HG03108 (cell line): ENCODE data around the gene LPA.
"Not testable (repeated sequence)": the region's sequence is repeated elsewhere in the genome, so short reads cannot be mapped to it uniquely, and the experiment has no call there.

Source experiments
- ATAC-seq: cut with Tn5 transposase; IDR thresholded peaks from one replicate; pipeline ENCODE4 v1.9.1; 2021; ENCODE audit warnings: moderate library complexity; ENCODE audit not compliant: unreplicated experiment

The LPA gene

DNA sequence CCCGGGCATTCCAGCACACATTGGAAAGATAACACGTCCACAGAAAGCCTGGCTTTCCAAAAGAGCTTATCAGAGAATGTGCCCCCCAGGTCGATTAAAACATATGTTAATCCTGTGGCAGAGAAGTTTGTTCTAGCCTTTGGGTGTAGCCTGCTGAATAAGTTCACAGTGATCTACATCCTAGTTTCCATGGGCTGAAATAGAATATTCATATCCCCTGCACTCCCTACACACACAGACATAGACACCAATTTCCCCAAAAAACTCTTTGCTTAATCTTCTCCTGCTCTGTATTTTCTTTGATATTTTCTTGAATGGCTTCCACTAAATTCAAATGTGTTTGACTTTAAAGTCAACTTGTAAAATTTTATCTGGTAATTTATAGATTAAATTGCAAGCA lies 1.6 kb downstream of the LPA start:
- no peak for ATAC-seq

- ATAC-seq = no peak
Observed at GRCh38 chr6:160661216-160661615, 2.9 kb downstream of the LPA start.

GRCh38 chr6:160659562-160659961 lies 4.5 kb downstream of the LPA start:
- ATAC-seq = no peak

GRCh38 chr6:160634706-160635105 lies 29.4 kb downstream of the LPA start:
- ATAC-seq = no peak

DNA sequence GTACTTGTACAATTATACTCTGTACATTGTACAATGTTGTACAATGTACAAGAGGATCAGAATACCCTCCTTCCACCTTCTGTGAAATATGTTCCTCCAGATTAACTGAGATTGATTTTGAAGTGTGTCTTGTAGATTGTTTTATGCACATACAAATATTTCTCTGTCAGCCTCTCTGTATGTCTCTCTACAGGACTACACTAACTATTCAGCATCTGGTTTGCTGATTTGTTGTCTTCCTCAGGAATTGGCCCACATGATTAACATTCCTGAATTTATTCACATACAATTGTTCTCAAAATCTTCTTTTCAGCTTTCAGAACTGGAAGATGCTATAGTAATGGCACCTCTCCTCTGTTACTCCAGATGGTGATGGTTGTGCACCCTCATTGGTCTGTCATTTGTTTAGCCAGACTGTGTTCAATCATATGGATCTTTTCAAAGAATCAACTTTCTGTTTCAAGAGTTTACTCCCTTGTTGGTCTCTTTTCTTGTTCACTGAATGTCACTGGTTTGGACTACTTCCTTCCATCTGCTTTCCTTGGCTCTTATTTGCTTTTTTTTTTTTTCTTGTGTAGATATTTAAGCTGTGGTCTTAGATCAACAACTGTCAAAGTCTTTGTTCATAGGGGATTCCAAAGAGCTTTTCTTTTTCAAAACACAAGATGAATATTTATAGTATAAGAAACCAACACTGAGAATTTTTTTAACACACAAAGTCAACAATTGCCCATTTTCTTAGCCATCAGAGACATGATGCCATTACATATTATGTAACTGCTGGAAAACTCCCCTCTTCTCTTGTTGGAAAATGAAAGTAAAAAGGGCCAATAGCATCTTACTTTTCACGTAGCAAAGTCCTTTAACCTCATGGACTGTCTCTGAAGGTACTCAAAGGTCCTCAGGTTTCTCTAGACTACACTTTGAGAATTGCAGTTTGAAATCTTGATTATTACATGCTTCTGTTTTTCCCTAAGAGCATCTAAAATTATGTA lies 67.9 kb downstream of the LPA start:
- no peak for ATAC-seq

DNA sequence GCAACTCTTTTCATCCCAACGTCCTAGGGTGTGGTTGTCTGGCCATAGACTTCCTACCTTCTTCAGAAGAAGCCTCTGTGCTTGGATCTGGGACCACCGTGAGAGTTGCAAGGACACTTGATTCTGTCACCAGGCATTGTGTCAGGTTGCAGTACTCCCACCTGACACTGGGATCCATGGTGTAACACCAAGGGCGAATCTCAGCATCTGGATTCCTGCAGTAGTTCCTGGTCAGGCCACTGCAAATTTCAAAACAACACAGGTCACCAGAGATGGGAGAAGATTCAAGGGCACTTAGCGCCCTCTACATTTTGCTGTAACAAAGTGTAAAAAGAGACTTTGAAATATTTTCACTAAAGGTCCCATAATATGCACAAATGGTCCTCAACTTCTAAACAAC lies 68.8 kb downstream of the LPA start:
- not testable (repeated sequence) for ATAC-seq

DNA sequence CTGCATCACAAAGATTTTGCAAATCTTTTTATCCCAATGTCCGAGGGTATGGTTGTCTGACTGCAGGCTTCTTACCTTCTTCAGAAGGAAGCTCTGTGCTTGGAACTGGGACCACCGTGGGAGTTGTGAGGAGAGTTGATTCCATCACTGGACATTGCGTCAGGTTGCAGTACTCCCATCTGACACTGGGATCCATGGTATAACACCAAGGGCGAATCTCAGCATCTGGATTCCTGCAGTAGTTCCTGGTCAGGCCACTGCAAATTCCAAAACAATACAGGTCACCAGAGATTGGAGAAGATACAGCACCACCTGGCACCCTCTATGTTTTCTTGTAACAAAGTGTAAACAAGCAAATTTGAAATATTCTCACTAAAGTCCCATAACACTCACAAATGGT lies 77.7 kb downstream of the LPA start:
- ATAC-seq = no peak

DNA sequence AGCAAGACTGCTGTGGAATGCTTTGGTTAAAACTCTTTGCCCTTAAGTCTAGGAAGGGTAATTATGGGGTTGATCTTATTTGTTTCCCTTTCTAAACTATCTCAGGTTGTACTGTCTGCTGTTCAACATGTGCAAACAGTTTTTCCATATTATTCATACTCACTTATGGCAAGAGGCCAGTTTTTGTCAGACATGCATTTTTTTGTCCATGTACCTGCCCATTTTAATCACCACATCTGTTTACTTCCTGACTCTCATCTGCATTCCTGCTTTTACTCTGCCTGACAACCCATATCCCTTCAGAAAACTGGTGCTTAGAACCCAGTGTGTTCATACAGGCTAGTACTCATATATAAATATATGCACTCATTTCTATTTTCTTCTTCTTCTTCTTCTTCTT lies 80.3 kb downstream of the LPA start:
- no peak for ATAC-seq

DNA sequence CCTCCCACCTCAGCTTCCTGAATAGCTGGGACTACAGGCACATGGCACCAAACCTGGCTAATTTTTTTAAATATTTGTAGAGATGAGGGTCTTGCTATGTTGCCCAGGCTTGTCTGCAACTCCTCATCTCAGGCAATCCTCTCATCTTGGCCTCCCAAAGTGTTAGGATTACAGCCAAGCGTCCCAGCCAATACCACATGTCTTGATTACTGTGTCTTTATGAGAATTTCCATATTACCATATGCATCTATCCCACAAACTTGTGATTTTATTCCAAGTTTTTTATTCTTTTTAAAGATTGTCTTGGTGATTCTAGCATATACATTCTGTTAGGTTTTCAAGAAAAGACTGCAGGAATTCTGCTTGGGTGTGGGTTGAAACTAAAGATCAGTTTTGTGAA lies 82.7 kb downstream of the LPA start:
- no peak for ATAC-seq

DNA sequence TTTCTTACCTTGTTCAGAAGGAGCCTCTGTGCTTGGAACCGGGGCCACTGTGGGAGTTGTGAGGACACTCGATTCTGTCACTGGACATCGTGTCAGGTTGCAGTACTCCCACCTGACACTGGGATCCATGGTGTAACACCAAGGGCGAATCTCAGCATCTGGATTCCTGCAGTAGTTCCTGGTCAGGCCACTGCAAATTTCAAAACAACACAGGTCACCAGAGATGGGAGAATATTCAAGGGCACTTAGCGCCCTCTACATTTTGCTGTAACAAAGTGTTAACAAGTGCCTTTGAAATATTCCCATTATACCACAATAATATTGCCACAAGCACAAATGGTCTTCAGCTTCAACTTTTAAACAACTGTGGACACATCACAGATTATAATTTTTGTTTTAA lies 85.6 kb downstream of the LPA start:
- ATAC-seq = not testable (repeated sequence)

GRCh38 chr6:160573943-160574342 lies 90.1 kb downstream of the LPA start:
- no peak for ATAC-seq

- ATAC-seq = not testable (repeated sequence)
Observed at GRCh38 chr6:160571201-160571600, 92.9 kb downstream of the LPA start.

GRCh38 chr6:160544802-160545201 lies 119.3 kb downstream of the LPA start:
- ATAC-seq = no peak

- no peak for ATAC-seq
Observed at GRCh38 chr6:160535270-160535669, 128.8 kb downstream of the LPA start.

DNA sequence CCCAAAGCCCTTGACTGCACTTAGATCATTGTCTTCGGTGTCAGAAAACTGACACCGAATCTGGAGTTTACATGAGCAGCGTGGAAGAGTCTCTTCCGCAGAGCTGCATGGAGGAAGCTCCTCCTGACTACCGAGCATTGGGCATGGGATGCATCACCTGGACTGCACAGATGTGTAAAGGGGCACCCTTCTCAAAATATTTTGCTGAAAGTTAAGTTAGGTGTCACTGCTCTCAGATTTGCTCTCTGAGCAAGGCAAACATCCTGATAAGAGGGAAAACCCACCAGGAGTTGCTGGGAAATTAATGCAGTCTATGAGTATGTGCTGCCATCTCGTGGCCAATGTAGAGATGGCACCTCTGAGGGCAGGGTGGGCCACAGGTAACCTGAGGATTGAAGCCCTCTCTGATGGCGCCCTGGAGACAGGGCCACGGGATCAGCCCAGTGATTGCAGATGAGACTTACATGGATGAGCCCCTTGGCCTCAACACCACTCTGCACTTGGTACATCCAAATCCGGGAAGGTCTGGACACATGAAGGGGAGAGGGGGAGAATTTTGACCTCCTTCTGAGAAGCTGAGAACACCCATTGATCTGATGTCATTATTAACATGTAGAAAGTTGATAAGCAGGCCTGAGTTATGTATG lies 129.9 kb downstream of the LPA start:
- no peak for ATAC-seq

GRCh38 chr6:160532315-160532714 lies 131.8 kb downstream of the LPA start:
- ATAC-seq = no peak

DNA sequence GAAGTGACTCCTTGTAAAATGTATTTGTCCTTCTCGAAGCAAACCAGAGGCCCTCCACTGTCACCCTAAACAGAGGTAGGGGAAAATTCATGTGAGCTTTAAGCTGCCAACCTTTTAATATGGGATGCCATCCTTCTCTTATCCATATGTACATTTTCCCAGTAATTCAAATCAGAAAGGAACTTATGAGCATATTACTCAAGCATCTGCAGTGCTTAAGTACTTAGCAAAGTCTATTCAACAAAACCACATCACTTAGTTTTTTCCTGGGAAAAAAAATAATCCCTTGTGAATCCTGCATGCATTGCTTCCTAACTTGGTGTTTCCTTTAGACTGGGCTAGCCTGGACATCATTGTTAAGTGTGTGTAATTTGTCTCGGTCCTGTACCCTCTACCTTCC lies 132.2 kb downstream of the LPA start:
- ATAC-seq = no peak

DNA sequence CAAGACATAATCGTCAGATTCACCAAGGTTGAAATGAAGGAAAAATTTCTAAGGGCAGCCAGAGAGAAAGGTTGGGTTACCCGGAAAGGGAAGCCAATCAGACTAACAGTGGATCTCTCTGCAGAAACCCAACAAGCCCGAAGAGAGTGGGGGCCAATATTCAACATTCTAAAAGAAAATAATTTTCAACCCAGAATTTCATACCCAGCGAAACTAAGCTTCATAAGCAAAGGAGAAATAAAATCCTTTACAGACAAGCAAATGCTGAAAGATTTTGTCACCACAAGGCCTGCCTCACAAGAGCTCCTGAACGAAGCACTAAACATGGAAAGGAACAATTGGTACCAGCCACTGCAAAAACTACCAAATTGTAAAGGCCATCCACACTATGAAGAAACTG lies 134.6 kb downstream of the LPA start:
- not testable (repeated sequence) for ATAC-seq

DNA sequence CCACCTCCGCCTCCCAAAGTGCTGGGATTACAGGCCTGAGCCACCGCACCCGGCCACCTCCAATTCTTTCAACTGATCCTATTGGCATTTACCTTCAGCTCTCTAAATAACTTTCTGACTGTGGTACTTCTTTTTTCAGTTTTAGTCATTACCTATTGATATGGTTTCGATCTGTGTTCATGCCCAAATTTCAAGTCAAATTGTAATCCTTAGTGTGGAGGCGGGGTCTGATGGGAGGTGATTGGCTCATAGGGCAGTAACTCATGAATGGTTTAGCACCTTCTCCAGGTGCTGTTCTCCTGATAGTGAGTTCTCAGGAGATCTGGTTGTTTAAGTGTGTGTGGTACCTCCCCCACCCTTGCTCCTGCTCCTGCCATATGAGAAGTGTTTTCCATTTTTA lies 140.9 kb downstream of the LPA start:
- no peak for ATAC-seq

GRCh38 chr6:160520043-160520904 lies 143.8 kb downstream of the LPA start:
- ATAC-seq = peak; percentile 67

DNA sequence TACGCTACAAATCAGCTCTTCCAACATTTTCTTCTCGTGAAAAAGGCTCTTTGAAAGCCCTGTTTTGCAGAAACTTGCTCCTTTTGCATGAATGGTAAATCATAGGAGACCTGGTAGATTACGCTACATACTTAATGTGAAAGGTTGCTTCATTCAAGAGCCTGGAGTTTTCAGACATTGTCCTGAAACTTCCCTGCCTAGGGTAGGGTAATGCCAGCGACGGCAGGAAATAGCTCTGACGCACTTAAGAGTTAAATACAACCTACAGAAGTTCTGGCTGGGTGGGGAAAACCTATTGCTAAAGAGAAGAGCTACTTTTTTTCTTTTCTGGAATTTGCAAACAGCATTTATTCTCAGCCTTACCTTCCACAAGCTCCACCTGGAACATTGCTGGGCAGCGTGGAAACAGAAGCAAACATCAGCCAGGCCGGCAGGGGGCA lies 144.5 kb downstream of the LPA start:
- peak; percentile 81 for ATAC-seq
